Measurements from ENCODE around the gene RASAL2. TPM values are rescaled to one million over a fixed set of nuclear protein-coding genes. Genes with fewer than 3 reads are reported as not detected.

RASAL2 gene
- total RNA-seq, 4 donors from 2014 or later, result 17.9 to 27.3 (median 23.5) TPM

DNA sequence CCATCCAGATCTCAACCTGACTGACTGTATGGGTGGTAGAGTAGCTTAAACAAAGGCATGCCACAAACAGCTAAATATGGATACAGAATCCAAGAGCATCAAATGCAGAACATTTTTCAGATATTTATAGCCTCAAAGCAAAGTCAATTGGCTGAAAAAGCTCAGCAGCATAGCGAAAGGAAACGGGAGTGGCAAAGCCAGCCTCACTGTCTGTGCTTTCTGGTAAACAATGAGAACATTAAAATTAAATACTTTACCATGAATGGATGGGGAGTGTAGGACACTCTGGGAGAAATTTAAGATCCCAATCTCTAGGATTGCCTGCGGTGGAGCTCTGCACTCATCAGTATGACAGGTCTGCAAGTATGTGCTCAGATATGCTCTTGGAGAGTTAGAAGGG, 4.4 kb downstream of the RASAL2 start:
- WGBS, 2 donors, result 71 to 81% methylated on average over 3 of the region's 3 CpGs
- TF ChIP-seq, protein P1, sequence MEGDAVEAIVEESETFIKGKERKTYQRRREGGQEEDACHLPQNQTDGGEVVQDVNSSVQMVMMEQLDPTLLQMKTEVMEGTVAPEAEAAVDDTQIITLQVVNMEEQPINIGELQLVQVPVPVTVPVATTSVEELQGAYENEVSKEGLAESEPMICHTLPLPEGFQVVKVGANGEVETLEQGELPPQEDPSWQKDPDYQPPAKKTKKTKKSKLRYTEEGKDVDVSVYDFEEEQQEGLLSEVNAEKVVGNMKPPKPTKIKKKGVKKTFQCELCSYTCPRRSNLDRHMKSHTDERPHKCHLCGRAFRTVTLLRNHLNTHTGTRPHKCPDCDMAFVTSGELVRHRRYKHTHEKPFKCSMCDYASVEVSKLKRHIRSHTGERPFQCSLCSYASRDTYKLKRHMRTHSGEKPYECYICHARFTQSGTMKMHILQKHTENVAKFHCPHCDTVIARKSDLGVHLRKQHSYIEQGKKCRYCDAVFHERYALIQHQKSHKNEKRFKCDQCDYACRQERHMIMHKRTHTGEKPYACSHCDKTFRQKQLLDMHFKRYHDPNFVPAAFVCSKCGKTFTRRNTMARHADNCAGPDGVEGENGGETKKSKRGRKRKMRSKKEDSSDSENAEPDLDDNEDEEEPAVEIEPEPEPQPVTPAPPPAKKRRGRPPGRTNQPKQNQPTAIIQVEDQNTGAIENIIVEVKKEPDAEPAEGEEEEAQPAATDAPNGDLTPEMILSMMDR (IDR thresholded peaks at IDR 0.05), result no peak
- TF ChIP-seq POLR2A (IDR thresholded peaks at IDR 0.05), result no peak
- no peaks in the 10 kb centered on the region for H3K27me3 ChIP-seq
- H3K4me1 ChIP-seq, result peaks cover 14% of the 10 kb centered on the region in 2 donors
- H3K27ac ChIP-seq, result no peak overlapping the region
- no peaks in the 10 kb centered on the region for H3K9me3 ChIP-seq
- H3K4me3 ChIP-seq (replicated peaks in 1 of 3), result no peak overlapping the region
- intact Hi-C loops (cut with DNase I), result no loop called here
- H3K36me3 ChIP-seq, result no peaks in the 10 kb centered on the region
- DNase-seq, result no peak

DNA sequence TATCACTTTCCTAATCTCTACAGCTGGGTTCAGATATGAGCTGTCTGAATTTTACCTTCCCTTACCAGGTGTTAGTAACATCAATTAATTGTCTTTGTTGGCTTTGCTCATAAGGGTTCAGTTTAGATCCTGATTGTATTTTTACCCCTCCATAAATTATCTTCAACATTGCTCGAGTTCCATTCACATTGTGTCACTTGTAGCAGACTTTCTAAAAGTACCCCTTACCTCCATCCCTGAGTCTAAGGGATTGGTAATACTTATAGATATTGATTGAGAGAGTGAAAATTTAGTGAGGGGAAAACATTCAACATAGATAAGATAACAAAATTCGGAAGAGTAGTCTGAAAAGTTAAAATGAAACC, 7.3 kb downstream of the RASAL2 start:
- 70 to 79% methylated on average over 2 of the region's 2 CpGs for WGBS, 2 donors
- no peaks in the 10 kb centered on the region for H3K27me3 ChIP-seq
- no peaks in the 10 kb centered on the region for H3K36me3 ChIP-seq
- intact Hi-C loops (cut with DNase I), result no loop called here
- no peak for TF ChIP-seq POLR2A (IDR thresholded peaks at IDR 0.05)
- TF ChIP-seq, protein P1 (IDR thresholded peaks at IDR 0.05), result no peak
- H3K27ac ChIP-seq, result no peak overlapping the region
- no peak overlapping the region for H3K4me3 ChIP-seq (replicated peaks in 1 of 3)
- no peaks in the 10 kb centered on the region for H3K9me3 ChIP-seq
- DNase-seq, result no peak
- H3K4me1 ChIP-seq, result peaks cover 14% of the 10 kb centered on the region in 2 donors

DNA sequence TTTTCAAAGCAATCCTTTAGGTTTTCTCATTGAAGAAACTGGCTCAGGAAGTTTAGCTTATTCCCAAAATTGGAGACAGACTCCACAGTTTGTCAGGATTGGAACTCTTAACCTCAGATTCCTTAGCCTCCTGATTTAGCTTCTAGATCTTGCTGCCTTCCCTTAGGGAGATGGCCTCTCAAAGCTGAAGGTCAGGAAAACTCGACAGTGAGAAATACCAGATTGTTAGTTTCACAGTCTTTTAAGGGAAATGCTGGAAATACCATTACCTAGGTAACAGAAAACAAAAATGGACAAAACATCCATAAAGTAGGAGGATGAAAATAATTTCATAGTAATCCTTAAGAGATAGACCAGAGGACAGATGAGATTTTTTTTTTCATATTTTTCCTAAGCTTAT, 7.8 kb downstream of the RASAL2 start:
- no peak overlapping the region for H3K4me3 ChIP-seq (replicated peaks in 1 of 3)
- no peaks in the 10 kb centered on the region for H3K36me3 ChIP-seq
- TF ChIP-seq, protein P1 (IDR thresholded peaks at IDR 0.05), result no peak
- TF ChIP-seq POLR2A (IDR thresholded peaks at IDR 0.05), result no peak
- 64 to 65% methylated on average over 1 of the region's 1 CpG for WGBS, 2 donors
- H3K27ac ChIP-seq, result no peak overlapping the region
- H3K27me3 ChIP-seq, result no peaks in the 10 kb centered on the region
- no peak for DNase-seq
- no peaks in the 10 kb centered on the region for H3K9me3 ChIP-seq
- intact Hi-C loops (cut with DNase I), result no loop called here
- H3K4me1 ChIP-seq, result peaks cover 12 to 14% of the 10 kb centered on the region in 2 donors

DNA sequence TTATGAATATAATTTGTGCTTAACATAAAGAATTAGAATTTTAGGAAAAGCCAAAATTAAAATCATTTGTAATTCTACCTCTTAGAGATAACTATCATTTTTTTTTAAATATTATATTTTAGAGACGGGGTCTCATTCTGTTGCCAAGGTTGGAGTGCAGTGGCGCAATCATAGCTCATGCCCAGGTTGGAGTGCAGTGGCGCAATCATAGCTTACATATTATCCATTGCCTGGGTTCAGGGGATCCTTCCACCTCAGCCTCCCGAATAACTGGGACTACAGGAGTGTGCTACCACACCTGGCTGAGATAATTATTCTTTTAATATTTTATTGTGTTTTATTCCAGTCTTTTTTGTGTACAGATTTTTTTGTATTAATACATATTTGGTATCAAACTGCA, 8.3 kb downstream of the RASAL2 start:
- TF ChIP-seq POLR2A (IDR thresholded peaks at IDR 0.05), result no peak
- TF ChIP-seq, protein P1 (IDR thresholded peaks at IDR 0.05), result no peak
- WGBS, 2 donors, result 91 to 94% methylated on average over 4 of the region's 4 CpGs
- intact Hi-C loops (cut with DNase I), result no loop called here
- H3K27me3 ChIP-seq, result no peaks in the 10 kb centered on the region
- H3K27ac ChIP-seq, result no peak overlapping the region
- peaks cover 10 to 14% of the 10 kb centered on the region in 2 donors for H3K4me1 ChIP-seq
- no peaks in the 10 kb centered on the region for H3K9me3 ChIP-seq
- no peak for DNase-seq
- H3K4me3 ChIP-seq (replicated peaks in 1 of 3), result no peak overlapping the region
- H3K36me3 ChIP-seq, result no peaks in the 10 kb centered on the region

DNA sequence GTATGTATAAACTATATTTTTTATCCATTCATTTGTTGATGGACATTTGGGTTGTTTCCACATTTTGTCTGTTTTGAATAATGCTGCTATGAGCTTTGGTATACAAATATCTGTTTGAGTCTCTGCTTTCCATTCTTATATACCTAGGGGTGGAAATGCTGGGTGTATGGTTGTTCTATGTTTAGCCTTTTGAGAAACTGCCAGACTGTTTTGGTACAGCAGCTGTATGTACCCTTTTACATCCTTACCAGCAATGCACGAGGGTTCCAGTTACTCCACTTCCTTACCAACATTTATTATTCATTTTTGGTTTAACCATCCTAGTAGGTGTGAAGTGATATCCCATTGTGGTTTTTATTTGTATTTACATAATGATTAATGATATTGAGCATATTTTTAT, 13.9 kb downstream of the RASAL2 start:
- H3K27ac ChIP-seq, result no peak overlapping the region
- DNase-seq, result no peak
- intact Hi-C loops (cut with DNase I), result no loop called here
- no peaks in the 10 kb centered on the region for H3K9me3 ChIP-seq
- 76 to 82% methylated on average over 1 of the region's 1 CpG for WGBS, 2 donors
- no peaks in the 10 kb centered on the region for H3K36me3 ChIP-seq
- no peaks in the 10 kb centered on the region for H3K27me3 ChIP-seq
- no peak overlapping the region for H3K4me3 ChIP-seq (replicated peaks in 1 of 3)
- TF ChIP-seq POLR2A (IDR thresholded peaks at IDR 0.05), result no peak
- TF ChIP-seq, protein P1 (IDR thresholded peaks at IDR 0.05), result no peak
- H3K4me1 ChIP-seq, result no peaks in the 10 kb centered on the region

All from thyroid gland (tissue), 4 donors.